SK-N-MC (cell line): ENCODE results near the gene SRGAP1.

Experiments used
- EZH2 ChIP-seq: fragments of 200-600 bp; sonication (generic); IDR thresholded peaks from one replicate; pipeline ENCODE4 v1.6.1; 2017; ENCODE audit warnings: antibody characterized with exemption
- FOXP2 ChIP-seq: optimal IDR thresholded peaks from 2 replicates; pipeline ENCODE3; 2011; ENCODE audit warnings: mild to moderate bottlenecking, moderate library complexity; ENCODE audit not compliant: insufficient read depth; ENCODE audit errors: extremely low read length, control extremely low read depth
- POLR2AphosphoS5 ChIP-seq: IDR thresholded peaks from 2 replicates; pipeline ENCODE4 v1.6.1; 2012; ENCODE audit warnings: mild to moderate bottlenecking, low read depth, low read length, borderline replicate concordance

DNA sequence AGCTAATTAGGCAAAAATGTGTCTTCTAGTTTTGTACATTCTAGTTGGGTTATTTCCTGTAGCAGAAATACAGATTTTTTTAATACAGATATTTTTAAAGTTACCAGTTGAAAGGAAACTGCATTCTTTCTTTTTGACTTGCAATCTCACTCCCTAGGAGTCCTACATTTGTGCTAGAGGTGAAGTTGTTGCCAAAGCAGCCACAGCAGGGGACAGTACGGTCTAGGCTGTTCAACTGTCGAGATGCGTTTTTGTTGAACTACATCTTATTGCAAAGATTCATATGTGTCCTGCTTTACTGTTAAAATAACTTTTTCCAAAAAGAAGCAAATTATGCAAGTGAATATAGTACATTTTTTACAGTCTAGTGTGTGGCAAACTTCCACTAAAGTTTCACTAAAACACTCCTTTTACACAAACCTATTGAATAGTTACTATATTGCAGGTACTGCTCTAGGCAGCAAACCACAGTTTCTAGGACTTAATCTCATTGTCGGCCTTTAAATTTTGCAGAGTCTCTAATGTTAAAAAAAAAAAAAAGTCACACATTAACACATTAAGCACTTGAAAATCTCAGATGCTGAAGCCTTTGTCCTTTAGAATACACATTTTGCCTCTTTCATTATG is 30.2 kb upstream of the SRGAP1 start:
- TF ChIP-seq POLR2AphosphoS5 (no peak), EZH2 (no peak), FOXP2 (no peak)
